MM.1S (cell line): ENCODE measurements around the gene PRPF19.

Source experiments
- DNase-seq: peaks from one replicate; pipeline ENCODE4 v3.0.0-alpha.2; 2015
- H2AFZ ChIP-seq: fragments of 300-600 bp; sonication (generic); 2 replicates; pipeline ENCODE4 v1.6.0; 2016; ENCODE audit warnings: antibody characterized with exemption, low read length
- H3F3A ChIP-seq: fragments of 300-600 bp; sonication (generic); 2 replicates; pipeline ENCODE4 v1.6.1; 2016; ENCODE audit warnings: mild to moderate bottlenecking, antibody characterized with exemption, low read length, moderate library complexity, mixed read lengths; ENCODE audit not compliant: insufficient read depth
- H3K27ac ChIP-seq: fragments of 300-600 bp; sonication (generic); 2 replicates; pipeline ENCODE4 v1.5.1; 2016; ENCODE audit warnings: mild to moderate bottlenecking, low read length
- H3K27me3 ChIP-seq: fragments of 300-600 bp; sonication (generic); replicated peaks from 2 replicates; pipeline ENCODE4 v1.6.0; 2016; ENCODE audit warnings: low read length; ENCODE audit not compliant: insufficient read depth
- H3K36me3 ChIP-seq: fragments of 300-600 bp; sonication (generic); replicated peaks from 2 replicates; pipeline ENCODE4 v1.6.1; 2016; ENCODE audit warnings: mild to moderate bottlenecking, low read length, mixed read lengths; ENCODE audit not compliant: insufficient read depth
- H3K4me1 ChIP-seq: fragments of 300-600 bp; sonication (generic); 2 replicates; pipeline ENCODE4 v1.6.1; 2016; ENCODE audit warnings: low read length, mixed read lengths
- H3K4me2 ChIP-seq: fragments of 300-600 bp; sonication (generic); 2 replicates; pipeline ENCODE4 v1.6.0; 2016; ENCODE audit warnings: low read depth, low read length
- H3K4me3 ChIP-seq: fragments of 300-600 bp; sonication (generic); 2 replicates; pipeline ENCODE4 v1.5.1; 2016; ENCODE audit warnings: low read length, mixed read lengths
- H3K79me2 ChIP-seq: fragments of 300-600 bp; sonication (generic); 2 replicates; pipeline ENCODE4 v1.6.1; 2016; ENCODE audit warnings: mixed run types, low read length, mixed read lengths
- H3K9ac ChIP-seq: fragments of 300-600 bp; sonication (generic); 2 replicates; pipeline ENCODE4 v1.6.1; 2016; ENCODE audit warnings: low read length, mixed read lengths
- H3K9me2 ChIP-seq: fragments of 300-600 bp; sonication (generic); replicated peaks from 2 replicates; pipeline ENCODE4 v1.6.1; 2016; ENCODE audit warnings: mild to moderate bottlenecking, low read length, mixed read lengths; ENCODE audit not compliant: insufficient read depth
- H3K9me3 ChIP-seq: fragments of 300-600 bp; sonication (generic); replicated peaks from 2 replicates; pipeline ENCODE4 v1.6.1; 2016; ENCODE audit warnings: mild to moderate bottlenecking, low read length, mixed read lengths; ENCODE audit not compliant: insufficient read depth
- H4K20me1 ChIP-seq: fragments of 300-600 bp; sonication (generic); 2 replicates; pipeline ENCODE4 v1.6.1; 2016; ENCODE audit warnings: mild to moderate bottlenecking, low read length, moderate library complexity, mixed read lengths; ENCODE audit not compliant: insufficient read depth
- CTCF ChIP-seq: fragments of 300-600 bp; sonication (generic); IDR thresholded peaks from 2 replicates; pipeline ENCODE4 v1.5.1; 2016; ENCODE audit warnings: antibody characterized with exemption, low read length, mixed read lengths
- EZH2 ChIP-seq: fragments of 300-600 bp; sonication (generic); optimal IDR thresholded peaks from 2 replicates; pipeline ENCODE3; 2017; ENCODE audit warnings: low read depth, mild to moderate bottlenecking, antibody characterized with exemption, low read length, mixed read lengths
- EZH2phosphoT487 ChIP-seq: fragments of 300-600 bp; sonication (generic); IDR thresholded peaks from 2 replicates; pipeline ENCODE4 v1.6.1; 2018; ENCODE audit warnings: antibody characterized with exemption, low read length

The PRPF19 gene

GRCh38 chr11:60951606-60951903 lies 45.2 kb upstream of the PRPF19 start:
- Histone ChIP-seq H3F3A (no peaks in the 10 kb centered on the region), H3K9me2 (no peaks in the 10 kb centered on the region), H3K9ac (peak overlapping the region; percentile 48; the same call in 1 of the 2 replicates), H3K36me3 (no peaks in the 10 kb centered on the region), H2AFZ (peak overlapping the region; percentile 79), H3K4me2 (peak overlapping the region; percentile 94), H3K4me3 (peak overlapping the region; percentile 55), H3K4me1 (peaks cover 8% of the 10 kb centered on the region; the same call in 1 of the 2 replicates), H3K27me3 (0 out of 2 replicates have a peak, but pooled peaks cover 6% of the 10 kb centered on the region), H3K9me3 (no peaks in the 10 kb centered on the region), H4K20me1 (no peaks in the 10 kb centered on the region), H3K79me2 (no peaks in the 10 kb centered on the region), H3K27ac (no peak overlapping the region)
- DNase-seq = no peak
- TF ChIP-seq EZH2phosphoT487 (no peak), EZH2 (no peak), CTCF (no peak)

- no peaks in the 10 kb centered on the region for H3K36me3 ChIP-seq
- H3K27me3 ChIP-seq = 0 out of 2 replicates have a peak, but pooled peaks cover 6% of the 10 kb centered on the region
- H3K9me3 ChIP-seq = no peaks in the 10 kb centered on the region
- H3K27ac ChIP-seq = no peak overlapping the region
- peaks cover 8% of the 10 kb centered on the region; the same call in 1 of the 2 replicates for H3K4me1 ChIP-seq
- H3K9ac ChIP-seq = no peak overlapping the region
- H3K4me3 ChIP-seq = no peak overlapping the region; the same call in 1 of the 2 replicates
- no peak overlapping the region for H2AFZ ChIP-seq
- TF ChIP-seq CTCF (no peak), EZH2phosphoT487 (no peak)
- no peaks in the 10 kb centered on the region for H3K79me2 ChIP-seq
- no peak for DNase-seq
- no peak overlapping the region for H3K4me2 ChIP-seq
- H3F3A ChIP-seq = no peaks in the 10 kb centered on the region
- no peaks in the 10 kb centered on the region for H3K9me2 ChIP-seq
- no peaks in the 10 kb centered on the region for H4K20me1 ChIP-seq
Observed at GRCh38 chr11:60950933-60951605, 44.7 kb upstream of the PRPF19 start.

GRCh38 chr11:60950024-60950423 lies 43.6 kb upstream of the PRPF19 start:
- no peak overlapping the region for H3K27ac ChIP-seq
- no peak overlapping the region for H3K9ac ChIP-seq
- no peaks in the 10 kb centered on the region for H3K79me2 ChIP-seq
- H2AFZ ChIP-seq = no peak overlapping the region
- H3K36me3 ChIP-seq = no peaks in the 10 kb centered on the region
- 0 out of 2 replicates have a peak, but pooled peaks cover 6% of the 10 kb centered on the region for H3K27me3 ChIP-seq
- DNase-seq = no peak
- TF ChIP-seq CTCF (no peak), EZH2 (no peak), EZH2phosphoT487 (no peak)
- H3K9me3 ChIP-seq = no peaks in the 10 kb centered on the region
- H3K9me2 ChIP-seq = no peaks in the 10 kb centered on the region
- H3K4me1 ChIP-seq = peaks cover 8% of the 10 kb centered on the region; the same call in 1 of the 2 replicates
- no peaks in the 10 kb centered on the region for H4K20me1 ChIP-seq
- H3K4me3 ChIP-seq = no peak overlapping the region
- no peaks in the 10 kb centered on the region for H3F3A ChIP-seq
- H3K4me2 ChIP-seq = no peak overlapping the region
